DOHH2 (cell line): ENCODE data around the gene FUT3.

Experiments
- H3F3A ChIP-seq: fragments of 200-600 bp; sonication (generic), shearing (Covaris generic); 2 replicates; pipeline ENCODE4 v1.6.0; 2016; ENCODE audit warnings: antibody characterized with exemption, mild to moderate bottlenecking; ENCODE audit not compliant: control insufficient read depth, insufficient read depth
- H3K27ac ChIP-seq: fragments of 200-600 bp; sonication (generic); 2 replicates; pipeline ENCODE4 v1.5.1; 2014; ENCODE audit warnings: low read depth, mild to moderate bottlenecking, low read length, moderate library complexity
- H3K27me3 ChIP-seq: fragments of 200-600 bp; sonication (generic); 2 replicates; pipeline ENCODE4 v1.6.1; 2014; ENCODE audit warnings: mild to moderate bottlenecking, low read length, mixed read lengths; ENCODE audit not compliant: control insufficient read depth
- H3K36me3 ChIP-seq: fragments of 200-600 bp; sonication (generic); 2 replicates; pipeline ENCODE4 v1.6.1; 2014; ENCODE audit warnings: mild to moderate bottlenecking, low read length, moderate library complexity, mixed read lengths; ENCODE audit not compliant: control insufficient read depth
- H3K4me1 ChIP-seq: fragments of 200-600 bp; sonication (generic); 2 replicates; pipeline ENCODE4 v1.6.1; 2014; ENCODE audit warnings: mild to moderate bottlenecking, low read length, mixed read lengths; ENCODE audit not compliant: control insufficient read depth
- H3K4me2 ChIP-seq: fragments of 200-600 bp; sonication (generic); 2 replicates; pipeline ENCODE4 v1.6.0; 2014; ENCODE audit warnings: mild to moderate bottlenecking, low read length, moderate library complexity
- H3K4me3 ChIP-seq: fragments of 200-600 bp; sonication (generic); 2 replicates; pipeline ENCODE4 v1.5.1; 2014; ENCODE audit warnings: mild to moderate bottlenecking, low read length, mixed read lengths
- H3K79me2 ChIP-seq: fragments of 200-600 bp; sonication (generic); 2 replicates; pipeline ENCODE4 v1.6.1; 2014; ENCODE audit warnings: mild to moderate bottlenecking, low read length, mixed read lengths; ENCODE audit not compliant: control insufficient read depth
- H3K9me2 ChIP-seq: fragments of 200-600 bp; sonication (generic); replicated peaks from 2 replicates; pipeline ENCODE4 v1.6.1; 2014; ENCODE audit warnings: mild to moderate bottlenecking, low read length, mixed read lengths; ENCODE audit not compliant: control insufficient read depth
- H3K9me3 ChIP-seq: fragments of 200-600 bp; sonication (generic); 2 replicates; pipeline ENCODE4 v1.6.1; 2014; ENCODE audit warnings: antibody characterized with exemption, low read length, mixed read lengths; ENCODE audit not compliant: control insufficient read depth, insufficient read depth
- H4K20me1 ChIP-seq: fragments of 200-600 bp; sonication (generic); 2 replicates; pipeline ENCODE4 v1.6.0; 2014; ENCODE audit warnings: low read depth, mild to moderate bottlenecking, antibody characterized with exemption, low read length, moderate library complexity; ENCODE audit not compliant: control insufficient read depth, insufficient read depth
- EZH2phosphoT487 ChIP-seq: fragments of 200-600 bp; sonication (generic); IDR thresholded peaks from 2 replicates; pipeline ENCODE4 v1.6.1; 2017; ENCODE audit warnings: borderline replicate concordance, mild to moderate bottlenecking, antibody characterized with exemption, low read length, moderate library complexity, mixed read lengths

FUT3 gene

GRCh38 chr19:5793188-5793587 is 58.1 kb downstream of the FUT3 start:
- Histone ChIP-seq H3K36me3 (peaks cover 25% of the 10 kb centered on the region), H3K79me2 (peaks cover 20% of the 10 kb centered on the region), H3K4me1 (peaks cover 11% of the 10 kb centered on the region), H3F3A (no peaks in the 10 kb centered on the region), H3K27ac (no peak overlapping the region), H3K9me3 (no peaks in the 10 kb centered on the region), H3K27me3 (no peaks in the 10 kb centered on the region), H4K20me1 (0 out of 2 replicates have a peak, but pooled peaks cover 4% of the 10 kb centered on the region), H3K4me2 (no peak overlapping the region), H3K9me2 (no peaks in the 10 kb centered on the region), H3K4me3 (no peak overlapping the region)
- no peak for TF ChIP-seq EZH2phosphoT487
